GM12891 (cell line): Measurements from ENCODE around the gene POU2F2.

Source experiments
- POLR2A ChIP-seq: IDR thresholded peaks from 2 replicates; pipeline ENCODE4 v1.6.1; 2011; ENCODE audit warnings: low read depth, low read length, control low read depth
- POLR2AphosphoS5 ChIP-seq: IDR thresholded peaks from 2 replicates; pipeline ENCODE4 v1.6.1; 2011; ENCODE audit warnings: low read depth, low read length, control low read depth
- TAF1 ChIP-seq: IDR thresholded peaks from 2 replicates; pipeline ENCODE4 v1.6.1; 2011; ENCODE audit warnings: low read depth, low read length, control low read depth

GRCh38 chr19:42099336-42099925, 32.8 kb downstream of the POU2F2 start:
- TF ChIP-seq POLR2A = no peak
- no peak for TF ChIP-seq POLR2AphosphoS5
- TF ChIP-seq TAF1 = no peak
